Measurements from ENCODE around the gene NOTUM.

DNA sequence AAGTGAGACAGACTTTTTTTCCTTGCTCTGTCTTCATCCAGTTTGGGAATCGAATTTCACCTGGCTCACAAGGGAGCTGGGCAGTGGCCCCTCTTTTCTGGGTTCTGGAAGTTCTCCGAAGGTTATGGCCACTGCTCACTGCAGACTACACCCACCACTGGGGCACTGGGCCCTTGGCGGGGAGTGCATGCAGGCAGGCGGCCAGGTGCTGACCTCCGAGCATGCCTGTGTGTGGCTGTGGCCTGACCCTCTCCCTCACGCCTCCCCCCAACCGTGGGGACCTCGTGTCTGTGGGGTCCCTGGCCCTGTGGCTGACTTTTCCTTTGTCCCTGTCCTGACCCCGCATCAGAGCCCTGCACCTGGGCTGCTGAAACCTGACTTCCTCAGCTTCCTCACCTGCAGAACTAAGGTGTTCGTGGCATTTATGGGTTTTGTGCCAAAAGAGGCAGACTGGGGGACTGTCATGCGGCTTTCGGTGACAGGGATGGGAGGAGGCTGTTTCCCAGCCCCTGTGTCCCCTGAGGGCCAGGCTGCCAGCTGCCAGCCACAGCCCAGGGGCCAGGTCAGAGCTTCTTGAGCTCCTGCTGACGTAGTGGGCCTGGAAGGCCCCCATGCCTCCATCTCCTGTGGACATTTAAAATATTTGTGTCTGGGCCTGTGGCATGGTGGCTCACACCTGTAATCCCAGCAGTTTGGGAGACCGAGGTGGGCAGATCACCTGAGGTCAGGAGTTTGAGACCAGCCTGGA lies 37.9 kb upstream of the NOTUM start:
- TF ChIP-seq, protein P1, sequence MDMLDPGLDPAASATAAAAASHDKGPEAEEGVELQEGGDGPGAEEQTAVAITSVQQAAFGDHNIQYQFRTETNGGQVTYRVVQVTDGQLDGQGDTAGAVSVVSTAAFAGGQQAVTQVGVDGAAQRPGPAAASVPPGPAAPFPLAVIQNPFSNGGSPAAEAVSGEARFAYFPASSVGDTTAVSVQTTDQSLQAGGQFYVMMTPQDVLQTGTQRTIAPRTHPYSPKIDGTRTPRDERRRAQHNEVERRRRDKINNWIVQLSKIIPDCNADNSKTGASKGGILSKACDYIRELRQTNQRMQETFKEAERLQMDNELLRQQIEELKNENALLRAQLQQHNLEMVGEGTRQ (IDR thresholded peaks at IDR 0.05), result no peak
- TF ChIP-seq POLR2A (IDR thresholded peaks at IDR 0.05; ENCODE audit: low read length) (no peak), NFE2L2 (conservative IDR thresholded peaks at IDR 0.05; ENCODE audit: low read length) (no peak), RAD21 (conservative IDR thresholded peaks at IDR 0.05 in 1 of 2, IDR thresholded peaks at IDR 0.05 in 1 of 2) (no peak), NPAS2 (CRISPR knock-in tag; IDR thresholded peaks at IDR 0.05; ENCODE audit: borderline replicate concordance) (no peak), SMC3 (IDR thresholded peaks at IDR 0.05) (no peak), ZNF302 (CRISPR knock-in tag; IDR thresholded peaks at IDR 0.05) (no peak)
- TF ChIP-seq, protein P2, sequence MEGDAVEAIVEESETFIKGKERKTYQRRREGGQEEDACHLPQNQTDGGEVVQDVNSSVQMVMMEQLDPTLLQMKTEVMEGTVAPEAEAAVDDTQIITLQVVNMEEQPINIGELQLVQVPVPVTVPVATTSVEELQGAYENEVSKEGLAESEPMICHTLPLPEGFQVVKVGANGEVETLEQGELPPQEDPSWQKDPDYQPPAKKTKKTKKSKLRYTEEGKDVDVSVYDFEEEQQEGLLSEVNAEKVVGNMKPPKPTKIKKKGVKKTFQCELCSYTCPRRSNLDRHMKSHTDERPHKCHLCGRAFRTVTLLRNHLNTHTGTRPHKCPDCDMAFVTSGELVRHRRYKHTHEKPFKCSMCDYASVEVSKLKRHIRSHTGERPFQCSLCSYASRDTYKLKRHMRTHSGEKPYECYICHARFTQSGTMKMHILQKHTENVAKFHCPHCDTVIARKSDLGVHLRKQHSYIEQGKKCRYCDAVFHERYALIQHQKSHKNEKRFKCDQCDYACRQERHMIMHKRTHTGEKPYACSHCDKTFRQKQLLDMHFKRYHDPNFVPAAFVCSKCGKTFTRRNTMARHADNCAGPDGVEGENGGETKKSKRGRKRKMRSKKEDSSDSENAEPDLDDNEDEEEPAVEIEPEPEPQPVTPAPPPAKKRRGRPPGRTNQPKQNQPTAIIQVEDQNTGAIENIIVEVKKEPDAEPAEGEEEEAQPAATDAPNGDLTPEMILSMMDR (IDR thresholded peaks at IDR 0.05), result no peak
